Progenitor cell of endocrine pancreas (in vitro differentiated cells): ENCODE measurements around the gene PEX14. TPM values are rescaled to one million over a fixed set of nuclear protein-coding genes. Genes with fewer than 3 reads are reported as not detected.

Source experiments
- DNase-seq: peaks from one replicate; pipeline ENCODE4 v3.0.0; 2021; ENCODE audit warnings: low spot score; ENCODE audit not compliant: unreplicated experiment
- H3K27ac Mint-ChIP-seq: 2 replicates; pipeline ENCODE4 v1.8.0; 2021; ENCODE audit warnings: mild to moderate bottlenecking, moderate library complexity, mixed read lengths
- H3K27me3 Mint-ChIP-seq: 2 replicates; pipeline ENCODE4 v1.8.0; 2021; ENCODE audit warnings: mixed read lengths
- H3K36me3 Mint-ChIP-seq: 2 replicates; pipeline ENCODE4 v1.8.0; 2022; ENCODE audit warnings: mixed read lengths; ENCODE audit not compliant: insufficient read depth
- H3K4me1 Mint-ChIP-seq: 2 replicates; pipeline ENCODE4 v1.8.0; 2021; ENCODE audit warnings: low read depth, mixed read lengths
- H3K4me3 Mint-ChIP-seq: 2 replicates; pipeline ENCODE4 v1.8.0; 2021; ENCODE audit warnings: low read depth, mild to moderate bottlenecking, moderate library complexity, mixed read lengths
- H3K9me3 Mint-ChIP-seq: 2 replicates; pipeline ENCODE4 v1.8.0; 2021; ENCODE audit warnings: low read depth, mixed read lengths
- CTCF ChIP-seq: fragments of 200-600 bp; sonication (generic); IDR thresholded peaks from one replicate; pipeline ENCODE4 v1.5.0; 2021; ENCODE audit warnings: antibody characterized with exemption, mild to moderate bottlenecking; ENCODE audit not compliant: unreplicated experiment
- total RNA-seq: library from RNA; stranded (reverse); gene quantifications from 2 replicates; pipeline ENCODE4 v1.2.1, GENCODE V29; 2021

The PEX14 gene
- total RNA-seq, 1 donor from 2014 or later: 27.8 TPM

- Mint-ChIP-seq H3K4me1 (peaks cover 3% of the 10 kb centered on the region), H3K27me3 (peaks cover under 1% of the 10 kb centered on the region), H3K9me3 (no peaks in the 10 kb centered on the region), H3K36me3 (peaks cover 3% of the 10 kb centered on the region), H3K27ac (no peak overlapping the region), H3K4me3 (no peak overlapping the region)
- TF ChIP-seq CTCF: no peak
- no peak for DNase-seq
Measured at GRCh38 chr1:10631811-10632593, 157.3 kb downstream of the PEX14 start.

- Mint-ChIP-seq H3K4me1 (peaks cover 3% of the 10 kb centered on the region), H3K4me3 (no peak overlapping the region), H3K9me3 (no peaks in the 10 kb centered on the region), H3K27ac (no peak overlapping the region), H3K27me3 (peaks cover 6% of the 10 kb centered on the region), H3K36me3 (peaks cover 4% of the 10 kb centered on the region)
- TF ChIP-seq CTCF: no peak
- DNase-seq: no peak
Measured at GRCh38 chr1:10632691-10633090, 157.9 kb downstream of the PEX14 start.

- Mint-ChIP-seq H3K27me3 (peaks cover 9% of the 10 kb centered on the region), H3K4me3 (no peak overlapping the region), H3K9me3 (no peaks in the 10 kb centered on the region), H3K4me1 (peaks cover 3% of the 10 kb centered on the region), H3K27ac (no peak overlapping the region), H3K36me3 (peaks cover 4% of the 10 kb centered on the region)
- DNase-seq: no peak
- TF ChIP-seq CTCF: no peak
Measured at GRCh38 chr1:10633416-10633815, 158.7 kb downstream of the PEX14 start.

- Mint-ChIP-seq H3K27me3 (peaks cover 9% of the 10 kb centered on the region), H3K9me3 (no peaks in the 10 kb centered on the region), H3K36me3 (peaks cover 4% of the 10 kb centered on the region), H3K4me3 (no peak overlapping the region), H3K27ac (no peak overlapping the region), H3K4me1 (peaks cover 3% of the 10 kb centered on the region)
- no peak for TF ChIP-seq CTCF
- no peak for DNase-seq
Measured at GRCh38 chr1:10634075-10634427, 159.3 kb downstream of the PEX14 start.

- H3K27me3 Mint-ChIP-seq: peaks cover 13% of the 10 kb centered on the region
- DNase-seq: no peak
- peaks cover 6% of the 10 kb centered on the region for H3K36me3 Mint-ChIP-seq
- no peaks in the 10 kb centered on the region for H3K9me3 Mint-ChIP-seq
- peaks cover 3% of the 10 kb centered on the region for H3K4me1 Mint-ChIP-seq
- no peak overlapping the region for H3K4me3 Mint-ChIP-seq
- TF ChIP-seq CTCF: no peak
- no peak overlapping the region for H3K27ac Mint-ChIP-seq
Measured at GRCh38 chr1:10634428-10635084, 159.8 kb downstream of the PEX14 start.
